ENCODE data around the gene WARS2. TPM values are rescaled to one million over a fixed set of nuclear protein-coding genes. Genes with fewer than 3 reads are reported as not detected.

WARS2 gene
- total RNA-seq, 1 experiment from 2014 or later = 17.6 TPM

- no peak overlapping the region for H2AFZ ChIP-seq
- H3K4me2 ChIP-seq = no peak overlapping the region
- no peak for DNase-seq
- H3K79me2 ChIP-seq (ENCODE audit: low read depth) = no peaks in the 10 kb centered on the region
- ChIA-PET CTCF (no interaction called here), POLR2A (ENCODE audit: unreplicated experiment) (no interaction called here)
- no peak overlapping the region for H3K4me3 ChIP-seq
- no peak for TF ChIP-seq EZH2 (IDR thresholded peaks at IDR 0.05; ENCODE audit: low read depth)
- TF ChIP-seq CTCF (conservative IDR thresholded peaks at IDR 0.05) = no peak
- H3K27ac ChIP-seq = no peak overlapping the region
- no TSS peak for BruUV-seq (replicated peaks)
- no peaks in the 10 kb centered on the region for H4K20me1 ChIP-seq (ENCODE audit: insufficient read depth)
- no peaks in the 10 kb centered on the region for H3K36me3 ChIP-seq (ENCODE audit: low read depth)
- no peaks in the 10 kb centered on the region for H3K27me3 ChIP-seq (ENCODE audit: insufficient read depth, low read depth)
- H3F3A ChIP-seq (ENCODE audit: insufficient read depth, low read depth) = no peaks in the 10 kb centered on the region
- H3K9me2 ChIP-seq (ENCODE audit: insufficient read depth) = no peaks in the 10 kb centered on the region
- no peaks in the 10 kb centered on the region for H3K9me3 ChIP-seq (ENCODE audit: insufficient read depth, low read depth)
- intact Hi-C loops (cut with micrococcal nuclease; ENCODE audit: unreplicated experiment) = no loop called here
- H3K4me1 ChIP-seq (replicated peaks; ENCODE audit: insufficient read depth) = no peaks in the 10 kb centered on the region
Observed at GRCh38 chr1:119112244-119112643, 28.2 kb downstream of the WARS2 start.

- H3K27me3 ChIP-seq (ENCODE audit: insufficient read depth, low read depth) = no peaks in the 10 kb centered on the region
- intact Hi-C loops (cut with micrococcal nuclease; ENCODE audit: unreplicated experiment) = no loop called here
- no peak overlapping the region for H3K4me2 ChIP-seq
- CTCF ChIA-PET = no interaction called here
- H3K36me3 ChIP-seq (ENCODE audit: low read depth) = no peaks in the 10 kb centered on the region
- H3F3A ChIP-seq (ENCODE audit: insufficient read depth, low read depth) = no peaks in the 10 kb centered on the region
- no peaks in the 10 kb centered on the region for H3K4me1 ChIP-seq (replicated peaks; ENCODE audit: insufficient read depth)
- no peak overlapping the region for H3K27ac ChIP-seq
- H3K9me3 ChIP-seq (ENCODE audit: insufficient read depth, low read depth) = peaks cover 4% of the 10 kb centered on the region; the same call in 1 of the 2 replicates
- H2AFZ ChIP-seq = no peak overlapping the region
- TF ChIP-seq CTCF (conservative IDR thresholded peaks at IDR 0.05) = no peak
- H3K4me3 ChIP-seq = no peak overlapping the region
- no peak for DNase-seq
- H3K9me2 ChIP-seq (ENCODE audit: insufficient read depth) = no peaks in the 10 kb centered on the region
- BruUV-seq (replicated peaks) = no TSS peak
- POLR2A ChIA-PET (ENCODE audit: unreplicated experiment) = no interaction called here
- H4K20me1 ChIP-seq (ENCODE audit: insufficient read depth) = no peaks in the 10 kb centered on the region
- no peaks in the 10 kb centered on the region for H3K79me2 ChIP-seq (ENCODE audit: low read depth)
Observed at GRCh38 chr1:119108988-119109387, 31.5 kb downstream of the WARS2 start.

GRCh38 chr1:119103764-119104163 is 36.7 kb downstream of the WARS2 start:
- H3K9me2 ChIP-seq (ENCODE audit: insufficient read depth) = no peaks in the 10 kb centered on the region
- 0 out of 2 replicates have a peak, but pooled peaks cover 4% of the 10 kb centered on the region for H3K79me2 ChIP-seq (ENCODE audit: low read depth)
- no peaks in the 10 kb centered on the region for H3F3A ChIP-seq (ENCODE audit: insufficient read depth, low read depth)
- peaks cover 4% of the 10 kb centered on the region; the same call in 1 of the 2 replicates for H3K9me3 ChIP-seq (ENCODE audit: insufficient read depth, low read depth)
- no peak overlapping the region for H3K27ac ChIP-seq
- H3K4me3 ChIP-seq = no peak overlapping the region
- intact Hi-C loops (cut with micrococcal nuclease; ENCODE audit: unreplicated experiment) = no loop called here
- no TSS peak for BruUV-seq (replicated peaks)
- no peaks in the 10 kb centered on the region for H3K4me1 ChIP-seq (replicated peaks; ENCODE audit: insufficient read depth)
- no peaks in the 10 kb centered on the region for H3K36me3 ChIP-seq (ENCODE audit: low read depth)
- ChIA-PET CTCF (no interaction called here), POLR2A (ENCODE audit: unreplicated experiment) (no interaction called here)
- no peak for DNase-seq
- TF ChIP-seq CTCF (conservative IDR thresholded peaks at IDR 0.05) = no peak
- no peak overlapping the region for H3K4me2 ChIP-seq
- H3K27me3 ChIP-seq (ENCODE audit: insufficient read depth, low read depth) = no peaks in the 10 kb centered on the region
- H2AFZ ChIP-seq = no peak overlapping the region
- H4K20me1 ChIP-seq (ENCODE audit: insufficient read depth) = no peaks in the 10 kb centered on the region

Data from PC-9 (cell line).